Measurements from ENCODE around the gene NPY4R2. TPM values are rescaled to one million over a fixed set of nuclear protein-coding genes. Genes with fewer than 3 reads are reported as not detected.
"Not testable (repeated sequence)": the region's sequence is repeated elsewhere in the genome, so short reads cannot be mapped to it uniquely, and the experiment has no call there.

The NPY4R2 gene
- total RNA-seq, 1 donor from 2014 or later, result not detected

- H3K4me3 Mint-ChIP-seq (ENCODE audit: unreplicated experiment); H3K4me1 Mint-ChIP-seq (ENCODE audit: low read depth); H3K9me3 Mint-ChIP-seq (ENCODE audit: low read depth); H3K36me3 Mint-ChIP-seq (ENCODE audit: low read depth); H3K27me3 Mint-ChIP-seq (ENCODE audit: low read depth); DNase-seq (ENCODE audit: low spot score); H3K27ac Mint-ChIP-seq (ENCODE audit: unreplicated experiment): not testable (repeated sequence)
Observed at GRCh38 chr10:47937634-47938033, 19.2 kb downstream of the NPY4R2 start.

GRCh38 chr10:47940821-47941220 lies 22.4 kb downstream of the NPY4R2 start:
- H3K9me3 Mint-ChIP-seq (ENCODE audit: low read depth); H3K36me3 Mint-ChIP-seq (ENCODE audit: low read depth); DNase-seq (ENCODE audit: low spot score); H3K27me3 Mint-ChIP-seq (ENCODE audit: low read depth); H3K4me3 Mint-ChIP-seq (ENCODE audit: unreplicated experiment); H3K4me1 Mint-ChIP-seq (ENCODE audit: low read depth); H3K27ac Mint-ChIP-seq (ENCODE audit: unreplicated experiment): not testable (repeated sequence)

GRCh38 chr10:47941379-47941778 lies 22.9 kb downstream of the NPY4R2 start:
- H3K27me3 Mint-ChIP-seq (ENCODE audit: low read depth); H3K4me3 Mint-ChIP-seq (ENCODE audit: unreplicated experiment); H3K36me3 Mint-ChIP-seq (ENCODE audit: low read depth); DNase-seq (ENCODE audit: low spot score); H3K4me1 Mint-ChIP-seq (ENCODE audit: low read depth); H3K9me3 Mint-ChIP-seq (ENCODE audit: low read depth); H3K27ac Mint-ChIP-seq (ENCODE audit: unreplicated experiment): not testable (repeated sequence)

- DNase-seq (ENCODE audit: low spot score); H3K27ac Mint-ChIP-seq (ENCODE audit: unreplicated experiment); H3K27me3 Mint-ChIP-seq (ENCODE audit: low read depth); H3K9me3 Mint-ChIP-seq (ENCODE audit: low read depth); H3K4me1 Mint-ChIP-seq (ENCODE audit: low read depth); H3K4me3 Mint-ChIP-seq (ENCODE audit: unreplicated experiment); H3K36me3 Mint-ChIP-seq (ENCODE audit: low read depth): not testable (repeated sequence)
Observed at GRCh38 chr10:47942351-47943019, 24.0 kb downstream of the NPY4R2 start.

GRCh38 chr10:47943328-47943727 lies 24.9 kb downstream of the NPY4R2 start:
- not testable (repeated sequence) for H3K4me1 Mint-ChIP-seq (ENCODE audit: low read depth); H3K27me3 Mint-ChIP-seq (ENCODE audit: low read depth); H3K9me3 Mint-ChIP-seq (ENCODE audit: low read depth); H3K27ac Mint-ChIP-seq (ENCODE audit: unreplicated experiment); H3K4me3 Mint-ChIP-seq (ENCODE audit: unreplicated experiment); H3K36me3 Mint-ChIP-seq (ENCODE audit: low read depth); DNase-seq (ENCODE audit: low spot score)

- not testable (repeated sequence) for H3K27ac Mint-ChIP-seq (ENCODE audit: unreplicated experiment); H3K27me3 Mint-ChIP-seq (ENCODE audit: low read depth); H3K4me3 Mint-ChIP-seq (ENCODE audit: unreplicated experiment); H3K36me3 Mint-ChIP-seq (ENCODE audit: low read depth); DNase-seq (ENCODE audit: low spot score); H3K9me3 Mint-ChIP-seq (ENCODE audit: low read depth); H3K4me1 Mint-ChIP-seq (ENCODE audit: low read depth)
Observed at GRCh38 chr10:47947424-47947823, 29.0 kb downstream of the NPY4R2 start.

GRCh38 chr10:47957158-47957557 lies 38.7 kb downstream of the NPY4R2 start:
- H3K27me3 Mint-ChIP-seq (ENCODE audit: low read depth); H3K9me3 Mint-ChIP-seq (ENCODE audit: low read depth); H3K27ac Mint-ChIP-seq (ENCODE audit: unreplicated experiment); H3K4me1 Mint-ChIP-seq (ENCODE audit: low read depth); H3K36me3 Mint-ChIP-seq (ENCODE audit: low read depth); H3K4me3 Mint-ChIP-seq (ENCODE audit: unreplicated experiment); DNase-seq (ENCODE audit: low spot score): not testable (repeated sequence)

GRCh38 chr10:47959677-47960076 lies 41.2 kb downstream of the NPY4R2 start:
- not testable (repeated sequence) for H3K4me1 Mint-ChIP-seq (ENCODE audit: low read depth); DNase-seq (ENCODE audit: low spot score); H3K36me3 Mint-ChIP-seq (ENCODE audit: low read depth); H3K27ac Mint-ChIP-seq (ENCODE audit: unreplicated experiment); H3K4me3 Mint-ChIP-seq (ENCODE audit: unreplicated experiment); H3K27me3 Mint-ChIP-seq (ENCODE audit: low read depth); H3K9me3 Mint-ChIP-seq (ENCODE audit: low read depth)

GRCh38 chr10:47960699-47961098 lies 42.2 kb downstream of the NPY4R2 start:
- not testable (repeated sequence) for H3K9me3 Mint-ChIP-seq (ENCODE audit: low read depth); DNase-seq (ENCODE audit: low spot score); H3K27me3 Mint-ChIP-seq (ENCODE audit: low read depth)

GRCh38 chr10:47962785-47963184 lies 44.3 kb downstream of the NPY4R2 start:
- H3K27ac Mint-ChIP-seq (ENCODE audit: unreplicated experiment); H3K4me1 Mint-ChIP-seq (ENCODE audit: low read depth); H3K4me3 Mint-ChIP-seq (ENCODE audit: unreplicated experiment): not testable (repeated sequence)

More at GRCh38 chr10:47960699-47961098, 42.2 kb downstream of the NPY4R2 start:
- not testable (repeated sequence) for H3K4me1 Mint-ChIP-seq (ENCODE audit: low read depth); H3K27ac Mint-ChIP-seq (ENCODE audit: unreplicated experiment); H3K36me3 Mint-ChIP-seq (ENCODE audit: low read depth); H3K4me3 Mint-ChIP-seq (ENCODE audit: unreplicated experiment)

GRCh38 chr10:47964280-47965063 lies 46.0 kb downstream of the NPY4R2 start:
- not testable (repeated sequence) for H3K27ac Mint-ChIP-seq (ENCODE audit: unreplicated experiment); H3K4me1 Mint-ChIP-seq (ENCODE audit: low read depth); H3K36me3 Mint-ChIP-seq (ENCODE audit: low read depth); DNase-seq (ENCODE audit: low spot score); H3K9me3 Mint-ChIP-seq (ENCODE audit: low read depth); H3K4me3 Mint-ChIP-seq (ENCODE audit: unreplicated experiment); H3K27me3 Mint-ChIP-seq (ENCODE audit: low read depth)

More at GRCh38 chr10:47962785-47963184, 44.3 kb downstream of the NPY4R2 start:
- H3K36me3 Mint-ChIP-seq (ENCODE audit: low read depth); H3K9me3 Mint-ChIP-seq (ENCODE audit: low read depth); DNase-seq (ENCODE audit: low spot score); H3K27me3 Mint-ChIP-seq (ENCODE audit: low read depth): not testable (repeated sequence)

GRCh38 chr10:47968988-47969387 lies 50.5 kb downstream of the NPY4R2 start:
- not testable (repeated sequence) for H3K4me3 Mint-ChIP-seq (ENCODE audit: unreplicated experiment); DNase-seq (ENCODE audit: low spot score); H3K9me3 Mint-ChIP-seq (ENCODE audit: low read depth); H3K27ac Mint-ChIP-seq (ENCODE audit: unreplicated experiment); H3K4me1 Mint-ChIP-seq (ENCODE audit: low read depth); H3K36me3 Mint-ChIP-seq (ENCODE audit: low read depth); H3K27me3 Mint-ChIP-seq (ENCODE audit: low read depth)

- not testable (repeated sequence) for H3K27ac Mint-ChIP-seq (ENCODE audit: unreplicated experiment); H3K36me3 Mint-ChIP-seq (ENCODE audit: low read depth); H3K4me1 Mint-ChIP-seq (ENCODE audit: low read depth); H3K4me3 Mint-ChIP-seq (ENCODE audit: unreplicated experiment); H3K9me3 Mint-ChIP-seq (ENCODE audit: low read depth); DNase-seq (ENCODE audit: low spot score); H3K27me3 Mint-ChIP-seq (ENCODE audit: low read depth)
Observed at GRCh38 chr10:47970047-47970446, 51.6 kb downstream of the NPY4R2 start.
